Small intestine (tissue), 16 donors: ENCODE results near the gene HNRNPU. TPM values are rescaled to one million over a fixed set of nuclear protein-coding genes. Genes with fewer than 3 reads are reported as not detected.

Experiments used
- DNase-seq, 2 donors: peaks; one replicate each; pipeline versions ENCODE4 v3.0.0 to v3.0.0-alpha.2; 2013
- FAIRE-seq: peaks from 2 replicates; lab custom pipeline; 2012; peaks lifted over from hg19 to GRCh38; lab: Jason Lieb, UNC
- H3K27ac ChIP-seq, 3 donors: one replicate each; pipeline ENCODE4 v1.5.1; 2013; ENCODE audit warnings: low read length in 2 of 3, mild to moderate bottlenecking in 2 of 3, control low read depth in 1 of 3, inconsistent platforms in 1 of 3, low read depth in 1 of 3, moderate library complexity in 1 of 3
- H3K27me3 ChIP-seq, 3 donors: one replicate each; pipeline ENCODE4 v1.6.1; 2013; ENCODE audit warnings: low read length in 3 of 3, inconsistent platforms in 1 of 3; ENCODE audit not compliant: control insufficient read depth in 3 of 3, insufficient read depth in 3 of 3
- H3K36me3 ChIP-seq, 3 donors: one replicate each; pipeline ENCODE4 v1.6.1; 2013; ENCODE audit warnings: low read length in 3 of 3, inconsistent platforms in 1 of 3, low read depth in 1 of 3, mild to moderate bottlenecking in 1 of 3, moderate library complexity in 1 of 3; ENCODE audit not compliant: control insufficient read depth in 3 of 3, insufficient read depth in 2 of 3
- H3K4me1 ChIP-seq, 3 donors: one replicate each; pipeline ENCODE4 v1.6.1; 2013; ENCODE audit warnings: low read length in 2 of 3, inconsistent platforms in 1 of 3, low read depth in 1 of 3, mild to moderate bottlenecking in 1 of 3, moderate library complexity in 1 of 3; ENCODE audit not compliant: control insufficient read depth in 3 of 3, insufficient read depth in 2 of 3
- H3K4me3 ChIP-seq, 3 donors: one replicate each; pipeline ENCODE4 v1.5.1; 2013; ENCODE audit warnings: low read length in 3 of 3, control low read depth in 1 of 3, inconsistent platforms in 1 of 3, low read depth in 1 of 3, mild to moderate bottlenecking in 1 of 3, moderate library complexity in 1 of 3
- H3K9me3 ChIP-seq, 2 donors: one replicate each; pipeline ENCODE4 v1.6.1; 2013; ENCODE audit warnings: low read depth in 1 of 2, low read length in 1 of 2; ENCODE audit not compliant: control insufficient read depth in 2 of 2, insufficient read depth in 1 of 2
- WGBS, 3 donors: extraction: QIAGEN DNeasy Blood & Tissue Kit; methylation state at CpG; one replicate each; pipeline ENCODE4 v1.1.7; 2013; 5-methylcytosine and 5-hydroxymethylcytosine counted together
- long read RNA-seq, 10 donors: transcript quantifications; one replicate each; lab custom pipeline, GENCODE V29; 2026
- polyA plus RNA-seq, 4 donors: library from polyadenylated mRNA; stranded (reverse) in 3 of 4; unstranded in 1 of 4; fragments of 200-250 nt in 3 of 4; fragments of 120-200 nt in 1 of 4; gene quantifications; one replicate each; pipeline versions ENCODE4 v1.2.1 to v1.2.3, GENCODE V29; 2013
- donor health status: healthy with polysubstance abuse.
- donor health status: control.
- donor health status: control.
- donor health status: Bipolar disorder and iron deficiency.
- donor health status: healthy.

The HNRNPU gene
- polyA plus RNA-seq, result 100 to 1,000 TPM in 3 of 4 donors, 10 to 100 TPM in 1; 84.8 to 395 (median 151) TPM
- long read RNA-seq, donor 1, result 0 reads
- long read RNA-seq, donor 2, full-length matches to known transcripts, result 37 of 60 reads
- long read RNA-seq, donor 2, partial matches to known transcripts, result 23 of 60 reads
- long read RNA-seq, donor 2, other reads (novel, unspliced or antisense), result 0 of 60 reads
- long read RNA-seq, donor 3, full-length matches to known transcripts, result 20 of 182 reads
- long read RNA-seq, donor 3, partial matches to known transcripts, result 112 of 182 reads
- long read RNA-seq, donor 3, other reads (novel, unspliced or antisense), result 50 of 182 reads
- long read RNA-seq, donor 4, result 0 reads
- long read RNA-seq, donor 5, full-length matches to known transcripts, result 8 of 26 reads
- long read RNA-seq, donor 5, partial matches to known transcripts, result 18 of 26 reads
- long read RNA-seq, donor 5, other reads (novel, unspliced or antisense), result 0 of 26 reads
- long read RNA-seq, donor 6, full-length matches to known transcripts, result 38 of 155 reads
- long read RNA-seq, donor 6, partial matches to known transcripts, result 82 of 155 reads
- long read RNA-seq, donor 6, other reads (novel, unspliced or antisense), result 35 of 155 reads
- long read RNA-seq, donor 7, result 0 reads
- long read RNA-seq, donor 8, full-length matches to known transcripts, result 4 of 10 reads
- long read RNA-seq, donor 8, partial matches to known transcripts, result 6 of 10 reads
- long read RNA-seq, donor 8, other reads (novel, unspliced or antisense), result 0 of 10 reads
- long read RNA-seq, donor 9, full-length matches to known transcripts, result 7 of 12 reads
- long read RNA-seq, donor 9, partial matches to known transcripts, result 5 of 12 reads
- long read RNA-seq, donor 9, other reads (novel, unspliced or antisense), result 0 of 12 reads
- long read RNA-seq, donor 10, full-length matches to known transcripts, result 55 of 198 reads
- long read RNA-seq, donor 10, partial matches to known transcripts, result 143 of 198 reads
- long read RNA-seq, donor 10, other reads (novel, unspliced or antisense), result 0 of 198 reads

DNA sequence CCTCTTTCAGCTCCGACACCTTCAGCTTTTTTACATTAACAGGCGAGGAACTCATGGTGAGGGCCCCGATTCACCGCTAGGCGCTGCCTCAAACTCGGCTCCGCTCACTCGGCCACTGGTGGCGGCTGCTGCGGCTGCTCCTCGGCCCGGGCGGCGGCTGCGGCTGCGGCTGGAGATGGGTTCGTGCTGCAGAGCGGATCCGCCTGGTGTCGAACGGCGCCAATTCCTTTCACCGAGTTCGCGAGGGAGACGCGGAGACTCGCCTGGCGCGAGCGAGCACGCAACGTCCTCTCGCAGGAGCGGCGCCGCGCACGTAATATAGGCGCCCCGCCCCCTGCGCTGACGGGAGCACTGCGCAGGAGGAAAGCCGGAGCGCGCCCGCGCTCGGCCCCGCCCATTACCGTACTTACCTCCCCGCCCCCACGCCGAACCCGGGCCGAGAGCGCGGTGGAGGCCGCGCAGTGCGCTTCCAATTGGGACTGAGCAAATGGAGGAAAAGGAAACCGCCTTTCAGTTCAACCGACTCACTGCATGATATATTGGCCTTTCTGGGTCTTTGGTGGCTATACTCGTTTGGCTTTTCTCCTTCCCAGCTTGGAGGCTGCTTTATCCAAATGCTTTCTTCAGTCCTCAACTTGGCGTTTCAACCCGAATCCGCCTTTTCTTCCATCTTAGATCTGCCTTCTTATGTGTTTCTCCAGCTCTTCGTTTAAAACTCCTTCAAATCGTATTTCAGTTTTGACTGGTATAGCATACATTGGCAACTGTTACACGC lies at the start of gene HNRNPU:
TSS of gene HNRNPU (minus strand) at position 291 of the 775 bp plus-strand sequence. CDS start at position 55, 236 bp downstream.
- H3K27me3 ChIP-seq, result no peaks in the 10 kb centered on the region
- peaks cover 4 to 20% (median 7%) of the 10 kb centered on the region in 3 donors for H3K4me1 ChIP-seq
- peaks cover 0 to 6% (median 6%) of the 10 kb centered on the region in 3 donors for H3K36me3 ChIP-seq
- FAIRE-seq, result no peak
- peak within 1 kb of the TSS; percentile 95 to 100 (median 98) for H3K27ac ChIP-seq
- H3K9me3 ChIP-seq, result no peaks in the 10 kb centered on the region
- peak; percentile 96 to 99 for DNase-seq
- WGBS, 3 donors, result 0 to 1% (median 0%) methylated on average over 71 of the region's 71 CpGs
- peak within 1 kb of the TSS; percentile 80 to 100 (median 83) for H3K4me3 ChIP-seq

GRCh38 chr1:244913806-244914205 lies 49.5 kb upstream of the HNRNPU start:
- Histone ChIP-seq H3K4me3 (no peak overlapping the region), H3K27ac (no peak overlapping the region), H3K9me3 (no peaks in the 10 kb centered on the region), H3K27me3 (no peaks in the 10 kb centered on the region), H3K4me1 (no peaks in the 10 kb centered on the region), H3K36me3 (no peaks in the 10 kb centered on the region)
- no peak for FAIRE-seq
- DNase-seq, result no peak
- WGBS, 3 donors, result 92 to 95% (median 94%) methylated on average over 15 of the region's 15 CpGs

GRCh38 chr1:244904119-244904518 lies 39.8 kb upstream of the HNRNPU start:
- FAIRE-seq, result no peak
- H3K9me3 ChIP-seq, result no peaks in the 10 kb centered on the region
- no peak for DNase-seq
- no peak overlapping the region for H3K27ac ChIP-seq
- WGBS, 3 donors, result 57 to 68% (median 67%) methylated on average over 3 of the region's 3 CpGs
- H3K4me1 ChIP-seq, result peaks cover 0 to 22% (median 0%) of the 10 kb centered on the region in 3 donors
- H3K27me3 ChIP-seq, result no peaks in the 10 kb centered on the region
- no peak overlapping the region for H3K4me3 ChIP-seq
- H3K36me3 ChIP-seq, result no peaks in the 10 kb centered on the region

- no peaks in the 10 kb centered on the region for H3K9me3 ChIP-seq
- DNase-seq (peak; percentile 78 to 85), FAIRE-seq (no peak)
- no peaks in the 10 kb centered on the region for H3K27me3 ChIP-seq
- H3K27ac ChIP-seq, result peak overlapping the region in 1 of 3 donors; percentile 69
- H3K4me3 ChIP-seq, result no peak overlapping the region
- peaks cover 0 to 22% (median 0%) of the 10 kb centered on the region in 3 donors for H3K4me1 ChIP-seq
- 16 to 51% (median 35%) methylated on average over 6 of the region's 6 CpGs for WGBS, 3 donors
- no peaks in the 10 kb centered on the region for H3K36me3 ChIP-seq
Observed at GRCh38 chr1:244901400-244902015, 37.2 kb upstream of the HNRNPU start.

- no peak for FAIRE-seq
- 81 to 84% (median 83%) methylated on average over 15 of the region's 15 CpGs for WGBS, 3 donors
- H3K4me3 ChIP-seq, result no peak overlapping the region
Observed at GRCh38 chr1:244897476-244898254, 33.3 kb upstream of the HNRNPU start.

DNA sequence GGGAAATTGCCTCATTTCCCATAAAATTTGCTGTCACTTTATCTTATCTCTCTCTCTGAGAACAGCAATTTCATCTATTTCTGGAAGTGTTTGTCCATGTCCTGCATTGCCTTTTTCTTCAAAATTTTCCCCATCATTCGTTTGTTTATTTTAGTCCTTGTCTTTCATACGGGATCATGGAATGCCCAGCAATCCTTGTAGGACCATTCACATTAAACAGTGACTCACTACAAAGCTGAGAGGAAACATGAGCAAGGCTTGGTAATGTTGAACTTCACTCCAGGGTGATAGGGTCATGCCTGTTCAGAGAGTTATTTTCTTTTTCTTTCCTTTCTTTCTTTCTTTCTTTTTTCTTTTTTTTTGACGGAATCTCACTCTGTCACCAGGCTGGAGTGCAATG lies 32.2 kb upstream of the HNRNPU start:
- peaks cover 0 to 10% (median 0%) of the 10 kb centered on the region in 3 donors for H3K4me1 ChIP-seq
- DNase-seq, result peak; percentile 10 to 43
- no peaks in the 10 kb centered on the region for H3K9me3 ChIP-seq
- no peak overlapping the region for H3K4me3 ChIP-seq
- FAIRE-seq, result no peak
- whole genome bisulfite sequencing, 3 donors, result 65 to 74% (median 73%) methylated on average over 3 of the region's 3 CpGs
- no peaks in the 10 kb centered on the region for H3K27me3 ChIP-seq
- H3K36me3 ChIP-seq, result no peaks in the 10 kb centered on the region
- no peak overlapping the region for H3K27ac ChIP-seq

More at GRCh38 chr1:244897476-244898254, 33.3 kb upstream of the HNRNPU start:
- H3K4me1 ChIP-seq, result peaks cover 0 to 17% (median 0%) of the 10 kb centered on the region in 3 donors
- no peaks in the 10 kb centered on the region for H3K36me3 ChIP-seq
- DNase-seq, result no peak
- H3K27me3 ChIP-seq, result no peaks in the 10 kb centered on the region
- H3K27ac ChIP-seq, result no peak overlapping the region
- H3K9me3 ChIP-seq, result no peaks in the 10 kb centered on the region

GRCh38 chr1:244893836-244894235 lies 29.5 kb upstream of the HNRNPU start:
- Histone ChIP-seq H3K27me3 (no peaks in the 10 kb centered on the region), H3K27ac (no peak overlapping the region), H3K36me3 (no peaks in the 10 kb centered on the region), H3K9me3 (no peaks in the 10 kb centered on the region), H3K4me1 (no peaks in the 10 kb centered on the region), H3K4me3 (no peak overlapping the region)
- FAIRE-seq (no peak), DNase-seq (no peak)
- WGBS, 3 donors, result 91 to 93% (median 92%) methylated on average over 7 of the region's 7 CpGs
